Dermis microvascular lymphatic vessel endothelial cell (primary cell): ENCODE data around the gene SLC38A10. TPM values are rescaled to one million over a fixed set of nuclear protein-coding genes. Genes with fewer than 3 reads are reported as not detected.

ENCODE experiments used
- DNase-seq, 2 donors: peaks; one replicate each; pipeline versions ENCODE4 v3.0.0 to v3.0.0-alpha.2; 2010; ENCODE audit warnings: low read depth in 2 of 2
- total RNA-seq: library from RNA; depleted of rRNA; stranded (reverse); fragments of >200 nt; gene quantifications from 2 replicates; pipeline ENCODE4 v1.2.1, GENCODE V29; 2014

Gene SLC38A10
- total RNA-seq, 1 donor from 2014 or later = 42.2 TPM

GRCh38 chr17:81242421-81243332 lies 52.4 kb downstream of the SLC38A10 start:
- no peak for DNase-seq

GRCh38 chr17:81241648-81242420 lies 53.3 kb downstream of the SLC38A10 start:
- peak; percentile 18 to 55 for DNase-seq

GRCh38 chr17:81241203-81241602 lies 53.9 kb downstream of the SLC38A10 start:
- DNase-seq = no peak

- no peak for DNase-seq
Observed at GRCh38 chr17:81240761-81241160, 54.3 kb downstream of the SLC38A10 start.

GRCh38 chr17:81239714-81240555 lies 55.2 kb downstream of the SLC38A10 start:
- DNase-seq = peak in 1 of 2 donors; percentile 34

- peak; percentile 99 for DNase-seq
Observed at GRCh38 chr17:81238815-81239713, 56.0 kb downstream of the SLC38A10 start, which contains the start of the genes NDUFAF8 and TEPSIN. NDUFAF8 (plus strand) TSS chr17:81239318; CDS start chr17:81239364, 46 bp downstream. TEPSIN (minus strand) TSS chr17:81239055; CDS start chr17:81239033, 22 bp downstream.

- DNase-seq = no peak
Observed at GRCh38 chr17:81238490-81238814, 56.7 kb downstream of the SLC38A10 start.

- DNase-seq = no peak
Observed at GRCh38 chr17:81237591-81238489, 57.3 kb downstream of the SLC38A10 start.

- no peak for DNase-seq
Observed at GRCh38 chr17:81236784-81237183, 58.3 kb downstream of the SLC38A10 start.

- DNase-seq = no peak
Observed at GRCh38 chr17:81235822-81236740, 59.0 kb downstream of the SLC38A10 start.

- DNase-seq = no peak
Observed at GRCh38 chr17:81234940-81235821, 59.9 kb downstream of the SLC38A10 start.

- DNase-seq = no peak
Observed at GRCh38 chr17:81234506-81234855, 60.6 kb downstream of the SLC38A10 start.

- no peak for DNase-seq
Observed at GRCh38 chr17:81233811-81234505, 61.1 kb downstream of the SLC38A10 start.

GRCh38 chr17:81233316-81233715 lies 61.8 kb downstream of the SLC38A10 start:
- no peak for DNase-seq

GRCh38 chr17:81232616-81233241 lies 62.4 kb downstream of the SLC38A10 start:
- DNase-seq = no peak
